CD4-positive, alpha-beta T cell treated with Interleukin-15 for 1 hour (primary cell): Measurements from ENCODE around the gene PIP5K1A.
"Not testable (repeated sequence)": the region's sequence is repeated elsewhere in the genome, so short reads cannot be mapped to it uniquely, and the experiment has no call there.

Experiments
- DNase-seq: peaks from one replicate; pipeline ENCODE4 v3.0.0-alpha.2; 2020

The PIP5K1A gene

DNA sequence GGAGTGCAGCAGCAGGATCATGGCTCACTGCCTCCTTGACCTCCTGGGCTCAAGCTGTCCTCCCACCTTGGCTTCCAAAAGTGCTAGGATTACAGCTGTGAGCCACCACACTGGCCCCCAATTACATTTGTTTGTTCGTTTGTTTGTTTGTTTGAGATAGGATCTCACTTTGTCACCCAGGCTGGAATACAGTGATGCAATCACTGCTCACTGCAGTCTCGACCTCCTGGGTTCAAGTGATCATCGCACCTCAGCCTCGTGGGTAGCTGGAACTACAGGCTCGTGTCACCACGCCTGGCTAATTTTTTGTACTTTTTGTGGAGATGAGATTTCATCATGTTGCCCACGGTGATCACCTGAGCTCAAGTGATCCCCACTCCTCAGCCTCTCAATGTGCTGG is 6.3 kb upstream of the PIP5K1A start:
- DNase-seq, result no peak

DNA sequence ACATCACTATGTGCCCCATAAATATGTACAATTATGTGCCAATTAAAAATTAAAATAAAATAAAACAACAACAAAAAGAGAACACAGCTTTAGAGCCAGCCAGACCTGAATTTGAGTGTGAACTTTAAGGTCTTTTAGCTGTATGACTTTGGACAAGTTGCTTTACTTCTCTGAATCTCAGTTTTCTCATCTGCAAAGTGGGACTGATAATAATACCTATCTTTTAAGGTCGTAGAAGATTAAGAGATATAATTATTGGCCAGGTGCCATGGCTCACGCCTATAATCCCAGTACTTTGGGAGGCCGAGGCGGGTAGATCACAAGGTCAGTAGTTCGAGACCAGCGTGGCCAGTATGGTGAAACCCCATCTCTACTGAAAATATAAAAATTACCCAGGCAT is 5.0 kb upstream of the PIP5K1A start:
- no peak for DNase-seq

- DNase-seq, result no peak
Observed at GRCh38 chr1:151193856-151194255, 4.5 kb upstream of the PIP5K1A start.

- not testable (repeated sequence) for DNase-seq
Observed at GRCh38 chr1:151194894-151195594, 3.3 kb upstream of the PIP5K1A start.

- DNase-seq, result peak; percentile 46
Observed at GRCh38 chr1:151196292-151196800, 2.0 kb upstream of the PIP5K1A start.

GRCh38 chr1:151197863-151198253 is 494 bp upstream of the PIP5K1A start:
- no peak for DNase-seq

- no peak for DNase-seq
Observed at GRCh38 chr1:151199873-151200581, 1.7 kb downstream of the PIP5K1A start.

DNA sequence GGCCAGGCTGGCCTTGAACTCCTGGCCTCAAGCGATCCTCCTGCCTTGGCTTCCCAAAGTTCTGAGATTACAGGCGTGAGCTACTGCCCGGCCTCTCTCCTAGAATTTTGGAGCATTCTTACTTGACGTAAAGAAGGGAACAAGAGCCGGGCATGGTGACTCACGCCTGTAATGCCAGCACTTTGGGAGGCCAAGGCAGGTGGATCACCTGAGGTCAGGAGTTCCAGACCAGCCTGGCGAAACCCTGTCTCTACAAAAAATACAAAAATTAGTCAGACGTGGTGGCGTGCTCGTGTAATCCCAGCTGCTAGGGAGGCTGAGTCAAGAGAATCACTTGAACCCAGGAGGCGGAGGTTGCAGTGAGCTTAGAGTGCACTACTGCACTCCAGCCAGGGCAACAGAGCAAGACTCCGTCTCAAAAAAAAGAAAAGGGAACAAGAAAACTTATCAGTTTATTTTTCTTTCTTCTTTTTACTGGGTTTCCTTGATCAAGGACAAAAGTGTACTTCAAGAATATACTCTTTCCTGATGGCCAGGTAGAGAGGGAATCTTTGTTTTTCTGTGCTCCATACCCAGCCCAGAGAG is 7.1 kb downstream of the PIP5K1A start:
- not testable (repeated sequence) for DNase-seq

- DNase-seq, result no peak
Observed at GRCh38 chr1:151210830-151211229, 12.5 kb downstream of the PIP5K1A start.

DNA sequence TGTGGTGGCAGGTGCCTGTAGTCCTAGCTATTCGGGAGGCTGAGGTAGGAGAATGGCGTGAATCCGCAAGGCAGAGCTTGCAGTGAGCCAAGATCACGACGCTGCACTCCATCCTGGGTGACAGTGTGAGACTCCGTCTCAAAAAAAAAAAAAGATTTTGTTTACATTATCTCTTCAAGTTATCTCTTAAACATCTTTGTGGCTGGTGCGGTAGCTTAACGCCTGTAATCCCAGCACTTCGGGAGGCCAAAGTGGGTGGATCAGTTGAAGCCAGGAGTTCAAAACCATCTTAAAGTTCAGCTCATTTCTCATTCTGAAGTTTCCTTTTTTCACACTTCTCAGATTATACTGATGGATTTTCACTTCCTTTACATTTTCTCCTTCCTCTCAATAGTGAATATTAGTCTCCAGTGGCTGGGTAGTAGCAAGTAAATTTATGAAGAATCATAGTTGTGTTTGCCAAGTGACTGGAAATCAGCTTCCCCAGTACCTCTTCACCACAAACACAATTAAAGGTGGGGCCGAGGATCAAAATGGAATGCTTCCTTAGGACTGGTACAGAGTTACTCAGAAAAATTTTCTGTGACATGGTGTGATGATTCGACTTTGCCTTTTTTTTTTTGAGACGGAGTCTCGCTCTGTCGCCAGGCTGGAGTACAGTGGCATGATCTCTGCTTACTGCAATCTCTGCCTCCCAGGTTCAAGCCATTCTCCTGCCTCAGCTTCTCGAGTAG is 13.8 kb downstream of the PIP5K1A start:
- no peak for DNase-seq

DNA sequence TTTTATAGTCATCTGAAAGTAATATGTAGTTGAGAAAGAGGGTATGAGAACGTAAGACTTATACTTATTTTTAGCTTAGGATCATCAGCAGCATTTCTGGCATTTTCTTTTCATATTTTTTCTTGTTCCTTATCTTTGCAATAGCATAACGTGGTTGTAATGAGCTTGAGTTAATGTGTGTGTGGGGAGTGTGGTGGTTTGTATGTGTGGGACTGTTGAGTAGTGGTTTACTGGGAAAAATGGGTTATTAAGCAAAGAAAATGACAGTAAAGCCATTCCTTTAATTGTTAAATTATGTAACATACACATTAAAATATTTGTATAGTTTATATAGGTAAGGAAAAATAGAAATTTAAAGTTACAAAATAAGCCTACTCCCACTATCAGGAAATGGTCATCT is 15.2 kb downstream of the PIP5K1A start:
- no peak for DNase-seq

- DNase-seq, result no peak
Observed at GRCh38 chr1:151221616-151222015, 23.3 kb downstream of the PIP5K1A start.

DNA sequence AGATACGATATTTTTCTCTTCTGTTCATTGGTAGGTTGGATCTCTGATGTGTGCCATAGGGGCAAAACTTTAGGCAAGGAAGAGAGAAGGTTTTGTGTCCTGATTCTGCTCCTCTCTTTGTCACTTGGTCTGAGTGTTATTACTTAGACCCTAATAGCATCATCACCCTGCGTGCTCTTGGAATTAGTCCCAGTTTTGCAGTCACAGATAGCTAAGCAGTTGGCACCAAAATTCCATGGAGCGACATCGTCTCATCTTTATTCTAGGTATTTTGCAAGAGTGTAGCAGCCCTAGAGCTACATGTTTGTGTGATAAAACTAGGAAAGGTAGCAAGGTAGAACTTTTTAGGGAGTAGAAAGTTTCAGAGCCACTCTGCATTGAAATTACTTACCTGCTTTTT is 23.8 kb downstream of the PIP5K1A start:
- no peak for DNase-seq

DNA sequence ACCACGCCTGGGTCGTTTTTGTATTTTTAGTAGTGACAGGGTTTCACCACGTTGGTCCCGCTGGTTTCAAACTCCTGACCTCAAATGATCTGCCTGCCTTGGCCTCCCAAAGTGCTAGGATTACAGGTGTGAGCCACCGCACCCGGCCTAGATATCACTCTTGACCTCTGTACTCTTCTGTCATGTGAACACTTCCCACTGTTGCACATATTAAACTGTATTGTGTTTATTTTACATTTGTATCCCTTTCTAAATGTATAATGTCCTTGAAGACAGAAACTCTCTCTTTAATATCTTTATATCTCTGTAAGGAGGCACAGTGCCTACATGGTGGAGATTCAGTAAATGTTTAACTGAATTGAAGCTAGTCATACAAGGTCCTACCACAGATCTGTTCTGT is 36.9 kb downstream of the PIP5K1A start:
- no peak for DNase-seq

DNA sequence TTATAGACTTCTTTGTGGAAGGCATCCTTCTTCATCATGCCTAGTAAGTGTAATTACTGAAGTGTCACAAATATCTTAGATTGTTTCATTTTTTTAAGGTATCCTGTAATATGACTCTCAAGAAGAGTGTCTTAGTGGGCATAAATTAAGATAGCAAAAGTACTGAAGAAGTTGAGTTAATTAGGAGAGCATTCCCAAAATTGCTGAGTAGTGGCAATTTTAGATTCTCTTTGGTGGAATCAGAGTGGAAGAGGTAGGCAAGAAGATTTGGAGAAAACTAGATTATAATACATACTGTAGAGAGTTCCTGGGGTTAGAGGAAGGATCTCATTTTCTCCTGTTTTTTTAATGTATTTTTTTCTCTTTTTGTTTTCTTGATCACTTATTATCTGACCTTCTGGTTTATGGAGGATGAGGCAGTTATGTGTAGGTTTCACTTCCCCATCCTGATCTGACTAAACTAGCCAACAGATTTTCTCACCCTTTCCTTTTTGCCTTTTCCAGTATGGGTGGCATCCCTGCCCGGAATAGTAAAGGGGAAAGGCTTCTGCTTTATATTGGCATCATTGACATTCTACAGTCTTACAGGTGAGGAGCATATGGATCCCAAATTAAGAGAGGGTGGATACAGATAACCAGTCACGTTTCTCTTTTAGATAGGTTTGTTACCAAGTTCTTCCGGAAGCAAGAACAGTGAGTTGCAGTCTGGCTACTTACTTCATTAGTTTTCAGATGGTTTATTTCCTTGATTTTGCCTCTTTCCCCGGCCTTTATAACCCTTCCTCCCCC is 39.5 kb downstream of the PIP5K1A start:
- DNase-seq, result no peak

- no peak for DNase-seq
Observed at GRCh38 chr1:151238467-151238739, 40.1 kb downstream of the PIP5K1A start.

DNA sequence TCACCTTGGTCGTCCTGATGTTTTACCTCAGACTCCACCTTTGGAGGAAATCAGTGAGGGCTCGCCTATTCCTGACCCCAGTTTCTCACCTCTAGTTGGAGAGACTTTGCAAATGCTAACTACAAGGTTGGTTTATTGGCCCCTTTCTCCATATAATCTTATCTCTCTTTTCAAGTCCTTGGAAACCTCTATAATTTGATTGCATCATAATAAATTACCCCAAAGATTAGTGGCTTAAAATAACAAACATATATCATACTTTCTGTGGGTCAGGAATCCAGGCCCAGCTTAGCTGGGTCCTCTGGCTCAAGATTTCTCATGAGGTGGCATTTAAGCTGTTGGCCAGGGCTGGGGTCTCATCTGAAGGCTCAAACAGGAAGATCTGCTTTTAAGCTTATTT is 44.1 kb downstream of the PIP5K1A start:
- DNase-seq, result no peak

DNA sequence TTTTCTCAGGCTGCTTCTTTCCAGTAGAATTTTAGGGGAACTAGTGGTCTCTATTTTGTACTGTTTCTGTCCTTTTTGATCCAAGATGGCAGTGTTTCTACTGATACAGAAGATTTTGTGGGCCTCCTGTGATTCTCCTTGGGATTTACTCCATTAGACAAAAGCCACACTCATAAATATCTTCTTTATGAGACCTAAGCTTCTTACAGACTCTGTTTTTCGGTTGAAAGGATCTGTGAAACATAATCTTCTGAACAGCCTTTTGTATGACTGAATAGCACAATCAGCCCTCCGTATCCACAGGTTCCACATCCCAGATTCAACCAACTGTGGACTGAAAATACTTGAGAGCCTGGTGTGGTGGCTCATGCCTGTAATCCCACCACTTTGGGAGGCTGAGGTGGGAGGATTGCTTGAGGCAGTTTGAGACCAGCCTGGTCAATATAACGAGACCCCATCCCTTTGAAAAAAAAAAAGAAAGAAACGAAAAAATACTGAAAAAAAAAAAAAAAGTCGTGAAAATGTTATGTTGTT is 45.4 kb downstream of the PIP5K1A start:
- DNase-seq, result no peak

- DNase-seq, result no peak
Observed at GRCh38 chr1:151246786-151247185, 48.4 kb downstream of the PIP5K1A start.

GRCh38 chr1:151251656-151252470 is 53.5 kb downstream of the PIP5K1A start:
- peak; percentile 70 for DNase-seq
